Measurements from ENCODE around the gene SLC30A4. TPM values are rescaled to one million over a fixed set of nuclear protein-coding genes. Genes with fewer than 3 reads are reported as not detected.
A peak's percentile ranks its signal among the peaks of the same experiment; 100 is the strongest.

Gene SLC30A4
- total and polyA plus RNA-seq, 2 of the 4 experiments (the other 2 are of a cell fraction), result 2.1 to 5.6 TPM

- Histone ChIP-seq H3K4me1 (ENCODE audit: control insufficient read depth, insufficient read depth, low read length) (peaks cover 8% of the 10 kb centered on the region), H3K56ac (ENCODE audit: extremely low read depth, insufficient read depth, low read length) (no peak overlapping the region), H2BK20ac (ENCODE audit: low read depth, low read length) (no peak overlapping the region), H2BK5ac (ENCODE audit: low read depth, low read length, poor library complexity, severe bottlenecking) (no peak overlapping the region), H3K9me1 (ENCODE audit: insufficient read depth, low read length) (peaks cover 6% of the 10 kb centered on the region; the same call in 1 of the 2 replicates), H3K9me3 (ENCODE audit: control insufficient read depth, insufficient read depth, low read length) (no peaks in the 10 kb centered on the region), H3K9ac (ENCODE audit: low read depth, low read length) (no peak overlapping the region), H3K4ac (ENCODE audit: low read depth, low read length) (no peak overlapping the region), H2AK9ac (replicated peaks; ENCODE audit: low read depth, low read length, poor library complexity) (no peak overlapping the region), H3K36me3 (ENCODE audit: control insufficient read depth, insufficient read depth, low read length) (no peaks in the 10 kb centered on the region), H3K79me1 (ENCODE audit: low read depth in 1 of 2, low read length in 2 of 2) (no peaks in the 10 kb centered on the region), H3K27me3 (ENCODE audit: control insufficient read depth, insufficient read depth, low read length) (no peaks in the 10 kb centered on the region), H2BK15ac (ENCODE audit: low read depth, low read length) (no peak overlapping the region), H4K5ac (ENCODE audit: low read depth, low read length) (no peak overlapping the region), H3K23ac (ENCODE audit: low read depth, low read length) (no peak overlapping the region), H3K14ac (replicated peaks; ENCODE audit: low read depth, low read length) (peak overlapping the region; percentile 75), H4K20me1 (ENCODE audit: insufficient read depth, low read length) (no peaks in the 10 kb centered on the region), H2BK120ac (ENCODE audit: low read depth, low read length) (peak overlapping the region; percentile 46; the same call in 1 of the 2 replicates), H3K4me3 (ENCODE audit: insufficient read depth, low read depth, low read length) (no peak overlapping the region), H4K91ac (ENCODE audit: insufficient read depth, low read depth, low read length) (no peak overlapping the region; the same call in 1 of the 2 replicates), H2AK5ac (ENCODE audit: low read depth, low read length) (no peak overlapping the region), H4K8ac (ENCODE audit: low read depth in 2 of 2, low read length in 2 of 2) (no peak overlapping the region), H2AFZ (replicated peaks; ENCODE audit: low read length, poor library complexity) (no peak overlapping the region), H3K4me2 (ENCODE audit: low read depth, low read length) (no peak overlapping the region), H3K27ac (ENCODE audit: insufficient read depth, low read length) (no peak overlapping the region), H3K18ac (ENCODE audit: low read depth, low read length) (no peak overlapping the region)
- no peak for DNase-seq
- WGBS, 2 experiments (ENCODE audit: extremely low coverage in 2 of 2, insufficient read length in 1 of 2), result no CpG with 5 or more reads among the region's 5 CpGs
- POLR2A ChIA-PET (ENCODE audit: unreplicated experiment), result no interaction called here
- intact Hi-C loops (cut with micrococcal nuclease) (no loop called here), in situ Hi-C loops (cut with MboI; ENCODE audit: low sequenced_read_pairs) (no loop called here), dilution Hi-C loops (cut with HindIII; ENCODE audit: low sequenced_read_pairs, unreplicated experiment) (no loop called here)
- no peak for TF ChIP-seq CHD1 (IDR thresholded peaks at IDR 0.05; ENCODE audit: low read depth, low read length)
- no peak for TF ChIP-seq RAD21 (IDR thresholded peaks at IDR 0.05; ENCODE audit: low read length)
- no peak for TF ChIP-seq MAZ (IDR thresholded peaks at IDR 0.05; ENCODE audit: borderline replicate concordance, low read depth, low read length)
- TF ChIP-seq ELK1 (IDR thresholded peaks at IDR 0.05; ENCODE audit: borderline replicate concordance, low read depth, low read length), result no peak
- no peak for TF ChIP-seq MXI1 (IDR thresholded peaks at IDR 0.05; ENCODE audit: borderline replicate concordance, low read depth, low read length)
- TF ChIP-seq SMC3 (IDR thresholded peaks at IDR 0.05; ENCODE audit: low read depth, low read length), result no peak
- no peak for TF ChIP-seq CTCF (conservative IDR thresholded peaks at IDR 0.05; ENCODE audit: low read depth, low read length)
- TF ChIP-seq RCOR1 (IDR thresholded peaks at IDR 0.05; ENCODE audit: insufficient replicate concordance, low read length), result no peak
- TF ChIP-seq NFE2L2 (IDR thresholded peaks at IDR 0.05; ENCODE audit: low read depth, low read length), result no peak
- TF ChIP-seq RFX5 (IDR thresholded peaks at IDR 0.05; ENCODE audit: low read depth, low read length), result no peak
- TF ChIP-seq CEBPB (IDR thresholded peaks at IDR 0.05; ENCODE audit: low read depth, low read length), result no peak
- TF ChIP-seq BHLHE40 (IDR thresholded peaks at IDR 0.05; ENCODE audit: low read depth, low read length), result no peak
- no peak for ATAC-seq (ENCODE audit: low read depth)
- BruUV-seq (replicated peaks), result no TSS peak
- CTCF ChIA-PET, result interaction anchor here (1.3 to 1.9 kb wide), 2 partner anchors 9 to 18 kb away, joined by 5 to 12 read pairs; no protein-coding TSS in a partner anchor
Observed at GRCh38 chr15:45439521-45440260, 82.9 kb downstream of the SLC30A4 start.
